NCI-H2227 (cell line): ENCODE data around the gene ZNF281.
"Not testable (repeated sequence)": the region's sequence is repeated elsewhere in the genome, so short reads cannot be mapped to it uniquely, and the experiment has no call there.

ENCODE experiments used
- DNase-seq: peaks from one replicate; lab custom pipeline; 2025; ENCODE audit not compliant: unreplicated experiment; lab: John Stamatoyannopoulos, UW

ZNF281 gene

GRCh38 chr1:200365897-200366426, 43.9 kb downstream of the ZNF281 start:
- DNase-seq = no peak

- DNase-seq = no peak
Observed at GRCh38 chr1:200364831-200365230, 45.0 kb downstream of the ZNF281 start.

- no peak for DNase-seq
Observed at GRCh38 chr1:200364091-200364759, 45.6 kb downstream of the ZNF281 start.

GRCh38 chr1:200363264-200363933, 46.4 kb downstream of the ZNF281 start:
- DNase-seq = no peak

- DNase-seq = no peak
Observed at GRCh38 chr1:200362421-200362820, 47.4 kb downstream of the ZNF281 start.

- no peak for DNase-seq
Observed at GRCh38 chr1:200359610-200360163, 50.1 kb downstream of the ZNF281 start.

GRCh38 chr1:200357925-200358324, 51.9 kb downstream of the ZNF281 start:
- DNase-seq = not testable (repeated sequence)

- no peak for DNase-seq
Observed at GRCh38 chr1:200355801-200356200, 54.0 kb downstream of the ZNF281 start.
